ENCODE measurements around the gene ADAMTS9.
"Not testable (repeated sequence)": the region's sequence is repeated elsewhere in the genome, so short reads cannot be mapped to it uniquely, and the experiment has no call there.

Gene ADAMTS9

GRCh38 chr3:64568895-64569517, 118.8 kb downstream of the ADAMTS9 start:
- DNase-seq: no peak

GRCh38 chr3:64566859-64567258, 120.9 kb downstream of the ADAMTS9 start:
- no peak for DNase-seq

- no peak for DNase-seq
Observed at GRCh38 chr3:64563751-64564150, 124.0 kb downstream of the ADAMTS9 start.

- DNase-seq: no peak
Observed at GRCh38 chr3:64561868-64562267, 125.9 kb downstream of the ADAMTS9 start.

- no peak for DNase-seq
Observed at GRCh38 chr3:64561325-64561843, 126.4 kb downstream of the ADAMTS9 start.

- no peak for DNase-seq
Observed at GRCh38 chr3:64560791-64561190, 127.0 kb downstream of the ADAMTS9 start.

- no peak for DNase-seq
Observed at GRCh38 chr3:64559588-64559987, 128.2 kb downstream of the ADAMTS9 start.

GRCh38 chr3:64556046-64556445, 131.8 kb downstream of the ADAMTS9 start:
- no peak for DNase-seq

GRCh38 chr3:64555351-64555750, 132.4 kb downstream of the ADAMTS9 start:
- no peak for DNase-seq

- DNase-seq: no peak
Observed at GRCh38 chr3:64554096-64554920, 133.5 kb downstream of the ADAMTS9 start.

- DNase-seq: no peak
Observed at GRCh38 chr3:64552966-64553365, 134.8 kb downstream of the ADAMTS9 start.

GRCh38 chr3:64552160-64552559, 135.6 kb downstream of the ADAMTS9 start:
- no peak for DNase-seq

- no peak for DNase-seq
Observed at GRCh38 chr3:64551697-64552096, 136.1 kb downstream of the ADAMTS9 start.

GRCh38 chr3:64550745-64551144, 137.1 kb downstream of the ADAMTS9 start:
- DNase-seq: no peak

- DNase-seq: no peak
Observed at GRCh38 chr3:64549869-64550268, 137.9 kb downstream of the ADAMTS9 start.

GRCh38 chr3:64548200-64548889, 139.5 kb downstream of the ADAMTS9 start:
- no peak for DNase-seq

- no peak for DNase-seq
Observed at GRCh38 chr3:64546856-64547255, 140.9 kb downstream of the ADAMTS9 start.

- DNase-seq: not testable (repeated sequence)
Observed at GRCh38 chr3:64545239-64545638, 142.6 kb downstream of the ADAMTS9 start.

- DNase-seq: no peak
Observed at GRCh38 chr3:64541803-64542202, 146.0 kb downstream of the ADAMTS9 start.

- no peak for DNase-seq
Observed at GRCh38 chr3:64539451-64540196, 148.2 kb downstream of the ADAMTS9 start.

GRCh38 chr3:64536166-64536565, 151.6 kb downstream of the ADAMTS9 start:
- DNase-seq: no peak

- DNase-seq: no peak
Observed at GRCh38 chr3:64533617-64534317, 154.0 kb downstream of the ADAMTS9 start.

Data from CD4-positive, alpha-beta T cell treated with Interferon gamma for 1 hour (primary cell).